ENCODE results near the gene CTTNBP2. TPM values are rescaled to one million over a fixed set of nuclear protein-coding genes. Genes with fewer than 3 reads are reported as not detected.

CTTNBP2 gene
- total RNA-seq, 1 donor from 2014 or later: 0.18 TPM

DNA sequence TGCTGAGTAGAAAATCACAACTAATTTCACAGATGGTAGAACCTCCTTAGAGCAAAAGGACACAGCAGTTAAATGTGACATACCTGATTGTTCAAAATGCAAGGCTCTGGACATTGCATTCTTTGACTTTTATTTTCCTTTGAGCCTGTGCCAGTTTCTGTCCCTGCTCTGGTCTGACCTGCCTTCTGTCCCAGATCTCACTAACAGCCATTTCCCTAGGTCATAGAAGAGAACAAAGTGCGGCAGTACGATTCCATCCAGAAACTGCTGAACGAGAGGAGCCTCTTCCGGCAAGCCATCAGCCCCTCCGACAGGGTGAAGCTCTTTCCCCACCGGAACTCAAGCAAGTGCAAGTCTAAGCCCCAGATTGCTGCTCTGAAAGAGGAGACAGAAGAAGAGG lies 206.6 kb downstream of the CTTNBP2 start:
- H3K27ac Mint-ChIP-seq: no peak overlapping the region
- H3K36me3 Mint-ChIP-seq (ENCODE audit: low read depth): no peaks in the 10 kb centered on the region
- no peaks in the 10 kb centered on the region for H3K9me3 Mint-ChIP-seq
- no peaks in the 10 kb centered on the region for H3K27me3 Mint-ChIP-seq
- CTCF ChIA-PET: no interaction called here
- H3K4me3 Mint-ChIP-seq: no peak overlapping the region
- DNase-seq (no peak), ATAC-seq (ENCODE audit: low read depth) (no peak)
- POLR2A ChIA-PET: no interaction called here
- no peaks in the 10 kb centered on the region for H3K4me1 Mint-ChIP-seq
- intact Hi-C loops (cut with micrococcal nuclease): no loop called here
- TF ChIP-seq, protein P1, sequence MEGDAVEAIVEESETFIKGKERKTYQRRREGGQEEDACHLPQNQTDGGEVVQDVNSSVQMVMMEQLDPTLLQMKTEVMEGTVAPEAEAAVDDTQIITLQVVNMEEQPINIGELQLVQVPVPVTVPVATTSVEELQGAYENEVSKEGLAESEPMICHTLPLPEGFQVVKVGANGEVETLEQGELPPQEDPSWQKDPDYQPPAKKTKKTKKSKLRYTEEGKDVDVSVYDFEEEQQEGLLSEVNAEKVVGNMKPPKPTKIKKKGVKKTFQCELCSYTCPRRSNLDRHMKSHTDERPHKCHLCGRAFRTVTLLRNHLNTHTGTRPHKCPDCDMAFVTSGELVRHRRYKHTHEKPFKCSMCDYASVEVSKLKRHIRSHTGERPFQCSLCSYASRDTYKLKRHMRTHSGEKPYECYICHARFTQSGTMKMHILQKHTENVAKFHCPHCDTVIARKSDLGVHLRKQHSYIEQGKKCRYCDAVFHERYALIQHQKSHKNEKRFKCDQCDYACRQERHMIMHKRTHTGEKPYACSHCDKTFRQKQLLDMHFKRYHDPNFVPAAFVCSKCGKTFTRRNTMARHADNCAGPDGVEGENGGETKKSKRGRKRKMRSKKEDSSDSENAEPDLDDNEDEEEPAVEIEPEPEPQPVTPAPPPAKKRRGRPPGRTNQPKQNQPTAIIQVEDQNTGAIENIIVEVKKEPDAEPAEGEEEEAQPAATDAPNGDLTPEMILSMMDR (IDR thresholded peaks at IDR 0.05): no peak

DNA sequence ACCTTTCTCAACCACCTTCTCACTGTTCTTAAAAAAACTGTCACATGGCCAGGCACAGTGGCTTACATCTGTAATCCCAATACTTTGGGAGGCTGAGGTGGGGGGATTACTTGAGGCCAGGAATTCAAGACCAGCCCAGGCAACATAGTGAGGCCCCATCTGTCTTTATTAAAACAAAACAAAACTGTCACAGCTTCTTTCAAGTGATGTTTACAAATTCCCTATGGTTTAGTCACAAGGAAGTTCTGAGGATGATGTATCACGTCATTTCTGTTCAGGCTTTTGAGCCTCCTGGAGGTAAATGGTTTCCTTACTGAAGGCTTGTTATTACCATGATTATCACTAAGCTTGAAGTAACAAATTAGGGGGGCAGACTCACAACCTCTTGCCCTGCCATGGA lies 207.2 kb downstream of the CTTNBP2 start:
- TF ChIP-seq, protein P1 (IDR thresholded peaks at IDR 0.05): no peak
- H3K4me3 Mint-ChIP-seq: no peak overlapping the region
- intact Hi-C loops (cut with micrococcal nuclease): no loop called here
- ATAC-seq (ENCODE audit: low read depth) (no peak), DNase-seq (no peak)
- H3K36me3 Mint-ChIP-seq (ENCODE audit: low read depth): no peaks in the 10 kb centered on the region
- POLR2A ChIA-PET: no interaction called here
- H3K4me1 Mint-ChIP-seq: no peaks in the 10 kb centered on the region
- H3K27me3 Mint-ChIP-seq: no peaks in the 10 kb centered on the region
- no peaks in the 10 kb centered on the region for H3K9me3 Mint-ChIP-seq
- H3K27ac Mint-ChIP-seq: no peak overlapping the region
- CTCF ChIA-PET: no interaction called here

DNA sequence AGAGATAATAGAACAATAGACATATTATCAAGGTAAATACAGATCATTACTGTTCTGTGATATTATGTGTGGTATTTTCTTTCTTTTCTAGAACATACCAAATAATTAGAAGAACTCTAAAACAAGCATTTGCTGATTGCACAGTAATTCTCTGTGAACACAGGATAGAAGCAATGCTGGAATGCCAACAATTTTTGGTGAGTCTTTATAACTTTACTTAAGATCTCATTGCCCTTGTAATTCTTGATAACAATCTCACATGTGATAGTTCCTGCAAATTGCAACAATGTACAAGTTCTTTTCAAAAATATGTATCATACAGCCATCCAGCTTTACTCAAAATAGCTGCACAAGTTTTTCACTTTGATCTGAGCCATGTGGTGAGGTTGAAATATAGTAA lies 207.9 kb downstream of the CTTNBP2 start:
- H3K27me3 Mint-ChIP-seq: no peaks in the 10 kb centered on the region
- TF ChIP-seq, protein P1 (IDR thresholded peaks at IDR 0.05): no peak
- H3K4me1 Mint-ChIP-seq: no peaks in the 10 kb centered on the region
- POLR2A ChIA-PET: no interaction called here
- no peaks in the 10 kb centered on the region for H3K36me3 Mint-ChIP-seq (ENCODE audit: low read depth)
- intact Hi-C loops (cut with micrococcal nuclease): no loop called here
- DNase-seq (no peak), ATAC-seq (ENCODE audit: low read depth) (no peak)
- H3K27ac Mint-ChIP-seq: no peak overlapping the region
- H3K4me3 Mint-ChIP-seq: no peak overlapping the region
- no peaks in the 10 kb centered on the region for H3K9me3 Mint-ChIP-seq
- CTCF ChIA-PET: no interaction called here

DNA sequence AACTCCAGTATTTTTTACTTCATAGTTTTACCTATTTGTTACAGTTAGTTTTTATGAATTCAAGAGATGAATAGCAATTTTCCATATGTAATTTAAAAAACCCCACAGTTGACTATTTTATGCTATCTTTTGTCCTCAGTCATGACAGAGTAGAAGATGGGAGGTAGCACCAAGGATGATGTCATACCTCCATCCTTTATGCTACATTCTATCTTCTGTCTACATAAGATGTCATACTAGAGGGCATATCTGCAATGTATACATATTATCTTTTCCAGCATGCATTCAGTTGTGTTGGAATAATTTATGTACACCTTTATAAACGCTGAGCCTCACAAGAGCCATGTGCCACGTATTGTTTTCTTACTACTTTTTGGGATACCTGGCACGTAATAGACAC lies 209.2 kb downstream of the CTTNBP2 start:
- intact Hi-C loops (cut with micrococcal nuclease): no loop called here
- POLR2A ChIA-PET: no interaction called here
- Mint-ChIP-seq H3K9me3 (no peaks in the 10 kb centered on the region), H3K4me3 (no peak overlapping the region), H3K27ac (no peak overlapping the region), H3K27me3 (no peaks in the 10 kb centered on the region), H3K36me3 (ENCODE audit: low read depth) (no peaks in the 10 kb centered on the region), H3K4me1 (no peaks in the 10 kb centered on the region)
- CTCF ChIA-PET: no interaction called here
- ATAC-seq (ENCODE audit: low read depth) (no peak), DNase-seq (no peak)
- TF ChIP-seq, protein P1 (IDR thresholded peaks at IDR 0.05): no peak

DNA sequence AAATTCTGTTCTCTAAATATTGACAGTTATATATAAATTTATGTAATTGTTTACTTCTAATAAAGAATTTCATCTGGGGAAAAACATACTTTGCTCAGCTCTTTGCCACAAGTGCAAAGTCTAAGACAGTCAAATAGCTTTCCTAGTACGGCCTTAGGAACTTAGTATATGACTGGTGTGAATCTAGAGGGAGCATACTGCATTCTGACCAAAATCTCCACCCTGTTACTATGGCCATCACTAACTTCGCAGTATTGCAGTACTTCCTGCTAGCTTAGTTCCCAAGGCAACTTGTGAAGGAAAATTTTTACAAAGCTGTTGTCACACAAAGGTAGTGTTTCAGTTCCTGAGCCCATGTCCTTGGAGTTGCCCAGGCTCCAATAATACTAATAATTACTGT lies 211.9 kb downstream of the CTTNBP2 start:
- H3K36me3 Mint-ChIP-seq (ENCODE audit: low read depth): no peaks in the 10 kb centered on the region
- no peaks in the 10 kb centered on the region for H3K27me3 Mint-ChIP-seq
- no peaks in the 10 kb centered on the region for H3K4me1 Mint-ChIP-seq
- H3K27ac Mint-ChIP-seq: no peak overlapping the region
- DNase-seq (no peak), ATAC-seq (ENCODE audit: low read depth) (no peak)
- H3K9me3 Mint-ChIP-seq: no peaks in the 10 kb centered on the region
- ChIA-PET CTCF (no interaction called here), POLR2A (no interaction called here)
- intact Hi-C loops (cut with micrococcal nuclease): no loop called here
- no peak overlapping the region for H3K4me3 Mint-ChIP-seq
- TF ChIP-seq, protein P1 (IDR thresholded peaks at IDR 0.05): no peak

Data from activated B cell treated with CpG ODN at 0.5 μM for 24 hours (primary cell).